Stimulated activated naive CD4-positive, alpha-beta T cell (primary cell): Measurements from ENCODE around the gene PKIG.
"Not testable (repeated sequence)": the region's sequence is repeated elsewhere in the genome, so short reads cannot be mapped to it uniquely, and the experiment has no call there.

Source experiments
- DNase-seq, 6 experiments: peaks; one replicate each; lab custom pipeline; 2025; lab: John Stamatoyannopoulos, UW

Gene PKIG

DNA sequence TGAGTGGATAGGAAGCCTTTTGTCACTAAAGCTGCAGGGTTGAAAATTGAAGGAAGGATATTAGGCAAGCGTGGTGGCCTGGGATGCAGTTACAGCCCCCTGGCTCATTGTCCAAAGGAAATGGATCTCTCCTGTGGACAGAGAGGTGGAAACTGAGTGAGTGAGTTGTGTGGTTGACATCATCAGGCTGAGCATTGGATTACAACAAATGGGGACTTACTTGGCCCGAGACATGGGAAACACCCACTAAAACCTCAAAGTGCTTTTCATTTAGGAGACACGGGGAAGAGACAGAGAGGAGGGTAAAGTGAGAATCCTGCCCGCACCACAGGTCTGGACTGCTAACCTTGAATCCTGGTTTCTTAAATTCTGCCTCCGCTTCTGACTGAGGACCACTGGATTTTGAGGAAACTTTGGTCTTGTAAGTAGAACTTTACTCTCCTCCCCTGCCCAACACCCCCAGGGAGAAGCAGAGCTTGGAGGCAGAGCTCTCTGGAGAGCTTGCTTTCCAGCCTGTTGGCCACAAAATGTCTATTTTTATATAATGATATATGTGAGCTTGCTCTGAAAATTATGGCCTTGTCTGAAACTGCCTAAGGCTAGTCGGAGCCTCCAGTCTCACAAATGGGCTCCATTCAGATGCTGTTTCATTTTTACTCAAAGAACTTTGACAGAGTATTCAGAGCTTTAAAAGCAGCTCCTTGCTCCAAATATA lies at the start of gene PKIG:
Gene PKIG (plus strand): TSS at position 269 of the 715 bp plus-strand sequence. CDS start 31,978 bp downstream, outside the sequence.
- no peak for DNase-seq

DNA sequence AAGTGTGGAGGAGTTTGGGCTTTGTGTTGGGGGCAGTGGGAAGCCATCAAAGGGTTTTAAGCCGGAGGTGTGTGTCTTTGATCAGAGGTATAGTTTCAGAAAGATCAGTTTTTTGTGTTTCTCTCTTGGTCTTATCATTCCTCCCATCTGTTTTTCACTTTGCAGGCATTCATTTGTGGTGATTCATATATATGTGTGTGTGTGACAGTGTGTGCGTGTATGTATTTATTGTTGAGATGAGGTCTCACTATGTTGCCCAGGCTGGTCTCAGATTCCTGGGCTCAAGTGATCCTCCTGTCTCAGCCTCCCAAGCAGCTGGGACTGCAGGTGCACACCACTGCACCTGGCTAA lies 49.4 kb upstream of the PKIG start:
- peak in 3 of 6 experiments; percentile 11 to 32 (median 17) for DNase-seq

DNA sequence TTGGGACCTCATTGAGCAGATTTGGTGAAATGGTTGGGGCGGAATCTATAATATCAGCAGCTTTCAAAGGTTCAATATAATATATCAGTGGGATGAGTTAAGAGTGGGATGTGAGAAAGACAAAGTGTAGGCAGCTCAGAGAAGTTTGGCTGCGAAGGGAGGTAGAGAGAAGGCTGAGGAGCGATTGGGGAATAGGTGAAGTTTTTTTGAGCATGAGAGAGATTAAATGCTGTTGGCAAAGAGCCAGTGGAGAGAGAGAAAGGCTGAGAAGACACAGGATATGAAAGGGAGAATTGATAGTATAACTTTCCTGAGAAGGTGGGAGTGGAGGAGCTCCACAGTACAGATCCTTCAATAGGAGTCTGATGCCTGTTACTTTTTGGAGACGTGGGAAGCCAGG lies 48.5 kb upstream of the PKIG start:
- DNase-seq: peak in 1 of 6 experiments; percentile 9

DNA sequence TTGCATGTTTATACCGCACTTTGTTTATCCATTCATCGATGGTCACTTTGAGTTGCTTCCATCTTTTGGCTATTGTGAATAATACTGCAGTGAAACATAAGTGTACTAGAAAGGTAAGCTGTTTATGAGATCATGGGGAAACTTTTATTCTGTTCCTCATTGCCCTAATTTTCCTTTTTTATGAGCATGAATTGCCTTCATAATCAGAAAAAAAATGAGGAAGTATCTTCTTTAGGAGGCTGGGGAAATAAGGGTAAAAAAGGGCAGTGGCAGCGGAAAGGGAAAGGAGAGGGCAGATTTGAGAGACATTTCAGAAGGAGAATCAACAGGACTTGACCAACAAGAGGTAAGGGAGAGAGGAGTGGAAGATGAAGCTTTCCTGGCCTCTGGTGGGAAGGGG lies 46.2 kb upstream of the PKIG start:
- DNase-seq: no peak

DNA sequence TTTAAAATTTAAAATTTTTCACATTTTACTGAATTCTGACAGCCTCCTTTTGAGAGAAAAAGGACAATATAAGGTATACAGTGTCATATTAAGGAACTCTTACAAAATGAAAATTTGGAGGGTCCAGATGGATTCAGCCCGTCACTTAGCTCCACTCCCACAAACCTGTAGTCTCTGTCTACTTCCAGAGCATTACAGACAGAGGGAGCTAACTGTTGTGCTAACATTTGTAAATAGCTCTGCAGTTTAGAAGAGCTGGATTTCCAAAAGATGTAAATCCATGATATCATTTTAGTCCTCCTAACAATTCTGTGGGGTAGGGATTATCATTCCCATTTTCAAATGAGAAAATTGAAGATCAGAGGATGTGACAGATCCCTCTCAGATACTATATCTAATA lies 44.4 kb upstream of the PKIG start:
- no peak for DNase-seq

DNA sequence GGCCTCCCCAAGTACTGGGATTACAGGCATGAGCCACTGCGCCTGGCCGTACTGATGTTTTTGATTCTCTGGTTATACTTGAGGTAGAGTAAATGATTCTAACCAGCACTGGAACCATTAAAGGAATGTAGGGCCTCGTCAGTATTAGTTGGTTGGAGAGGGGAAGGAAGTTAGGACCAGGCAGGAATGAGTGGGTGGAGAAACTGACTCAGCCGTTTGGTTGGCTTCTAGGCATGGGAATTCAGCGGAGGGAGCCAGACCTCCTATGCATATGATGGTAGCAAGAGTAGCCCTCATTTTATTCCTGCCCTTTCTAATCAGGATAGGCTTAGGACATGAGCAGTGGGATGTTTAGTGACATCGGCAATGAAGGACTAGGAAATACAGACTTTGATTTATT lies 41.5 kb upstream of the PKIG start:
- no peak for DNase-seq

DNA sequence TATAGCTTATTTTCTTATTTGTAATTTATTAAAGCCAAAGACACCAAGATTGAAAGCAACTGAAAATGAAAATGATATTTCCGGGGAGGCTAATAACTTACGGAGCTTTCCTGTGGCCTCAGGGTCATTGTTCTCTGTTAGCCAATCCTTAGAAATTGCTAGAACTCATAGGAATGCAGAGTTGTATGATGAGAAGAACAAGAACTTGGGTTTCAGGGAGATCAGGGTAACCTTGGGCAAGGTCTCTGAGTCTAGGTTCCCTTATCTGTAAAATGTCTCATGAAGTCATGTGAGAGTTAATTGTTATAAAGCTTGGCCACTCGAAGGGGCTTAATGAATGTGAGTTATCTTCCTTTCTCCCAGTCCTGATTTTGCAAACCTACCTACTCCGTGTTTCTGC lies 40.4 kb upstream of the PKIG start:
- no peak for DNase-seq

DNA sequence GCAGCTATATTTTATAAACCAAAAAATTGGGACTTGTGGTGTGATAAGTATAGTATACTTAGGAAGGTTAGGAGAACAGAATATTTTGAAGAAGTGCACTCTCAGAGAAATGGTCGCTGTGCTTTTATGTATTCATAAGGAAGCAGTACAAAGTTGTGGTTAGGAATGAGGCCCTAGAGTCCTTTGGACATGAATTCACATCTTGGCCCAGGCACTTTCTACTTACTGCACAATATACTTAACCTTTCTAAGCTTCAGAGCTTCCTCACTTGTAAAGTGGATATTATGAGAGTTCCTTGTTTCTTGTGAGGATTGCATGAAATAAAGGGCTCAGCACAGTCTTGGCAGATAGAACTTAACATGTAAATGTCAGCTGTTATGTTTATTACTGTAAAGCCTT lies 39.5 kb upstream of the PKIG start:
- DNase-seq: no peak

DNA sequence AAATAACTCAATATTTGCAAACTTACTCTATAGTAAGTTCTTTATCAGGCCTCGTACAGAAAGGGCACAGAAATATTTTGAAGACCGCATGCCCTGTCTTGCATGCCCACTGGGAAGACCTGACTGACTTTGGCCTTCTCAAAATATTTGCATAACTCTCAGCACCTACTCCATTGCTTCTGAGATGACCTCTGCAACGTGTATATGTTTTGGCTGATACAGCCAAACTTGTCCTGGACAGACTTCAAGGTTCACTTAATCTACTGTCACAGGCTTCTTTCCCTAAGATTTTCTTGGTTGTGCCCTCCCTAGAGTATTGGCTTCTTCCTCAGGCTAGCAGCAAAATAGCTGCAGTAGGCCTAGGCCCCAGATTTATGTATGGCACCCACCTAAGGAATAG lies 39.0 kb upstream of the PKIG start:
- no peak for DNase-seq

DNA sequence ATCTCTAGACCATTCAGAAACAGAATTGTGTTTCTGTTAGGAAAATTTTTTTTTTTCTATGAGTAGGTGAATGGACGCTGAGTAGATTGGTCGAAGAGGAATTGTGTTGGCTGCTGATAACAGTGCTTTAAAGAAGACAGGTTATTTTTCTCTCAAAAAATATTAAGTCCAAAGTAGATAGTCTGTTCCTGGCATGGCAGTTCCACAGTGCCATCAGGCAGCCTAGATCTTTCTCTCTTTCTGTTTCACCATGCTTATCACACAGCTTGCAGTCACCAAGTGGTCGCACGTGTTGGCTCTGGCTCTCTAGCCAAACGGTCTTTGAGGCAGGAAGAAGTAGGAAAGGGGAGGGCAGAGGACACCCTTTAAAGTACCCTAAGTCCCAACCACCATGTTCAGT lies 38.1 kb upstream of the PKIG start:
- no peak for DNase-seq

DNA sequence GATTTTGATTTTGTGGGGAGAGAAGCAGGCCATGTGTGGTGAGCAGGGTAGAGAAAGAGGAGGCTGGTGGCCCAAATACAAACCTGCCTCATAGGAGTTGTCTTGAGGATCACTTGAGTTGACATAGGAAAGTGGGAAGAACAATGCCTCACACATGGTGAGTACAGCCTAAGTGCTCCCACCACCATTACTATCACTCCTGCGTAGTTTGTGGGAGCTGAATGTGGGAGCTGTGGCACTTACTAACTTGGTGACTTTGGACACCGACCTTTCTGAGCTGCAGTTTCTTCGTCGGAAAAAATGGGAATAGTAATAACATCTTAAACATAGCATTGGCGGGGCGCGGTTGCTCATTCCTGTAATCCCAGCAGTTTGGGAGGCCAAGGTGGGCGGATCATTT lies 35.0 kb upstream of the PKIG start:
- DNase-seq: no peak

DNA sequence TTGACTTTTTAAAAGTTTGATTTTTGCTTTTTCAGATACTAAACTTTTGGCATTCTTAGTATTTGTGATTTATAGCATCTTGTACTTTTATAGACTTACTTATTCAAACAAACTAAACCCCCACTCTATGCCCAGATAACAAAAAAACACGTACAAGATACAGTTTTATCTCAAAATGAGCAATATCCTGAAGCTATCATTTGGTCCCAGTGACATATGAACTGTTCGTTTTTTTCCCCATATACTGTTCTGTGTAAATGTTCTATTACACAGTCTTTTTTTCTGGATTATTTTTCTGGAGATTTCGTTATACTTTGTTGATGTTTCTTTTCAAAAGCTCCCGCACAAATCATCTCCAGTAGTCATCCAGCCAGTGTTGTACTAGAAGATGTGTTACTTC lies 33.3 kb upstream of the PKIG start:
- DNase-seq: no peak

DNA sequence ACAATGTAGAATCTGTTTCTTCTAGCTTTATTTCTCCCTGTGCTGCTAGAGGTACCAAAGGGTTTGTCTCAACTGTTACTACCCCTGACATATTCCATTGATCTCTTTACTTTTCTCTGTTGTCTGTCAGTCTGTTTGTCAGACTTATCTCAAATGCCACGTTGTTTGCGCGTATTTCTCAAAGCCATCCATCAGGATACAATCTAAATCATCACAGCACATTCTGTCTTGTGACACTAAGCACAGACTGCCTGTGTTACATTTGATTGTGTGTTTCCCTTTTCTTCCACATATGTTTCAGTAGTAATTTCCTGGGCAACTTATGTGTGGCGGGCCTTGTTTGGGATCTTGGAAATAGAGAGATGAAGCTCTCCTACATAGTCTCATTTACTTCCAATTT lies 30.3 kb upstream of the PKIG start:
- no peak for DNase-seq

DNA sequence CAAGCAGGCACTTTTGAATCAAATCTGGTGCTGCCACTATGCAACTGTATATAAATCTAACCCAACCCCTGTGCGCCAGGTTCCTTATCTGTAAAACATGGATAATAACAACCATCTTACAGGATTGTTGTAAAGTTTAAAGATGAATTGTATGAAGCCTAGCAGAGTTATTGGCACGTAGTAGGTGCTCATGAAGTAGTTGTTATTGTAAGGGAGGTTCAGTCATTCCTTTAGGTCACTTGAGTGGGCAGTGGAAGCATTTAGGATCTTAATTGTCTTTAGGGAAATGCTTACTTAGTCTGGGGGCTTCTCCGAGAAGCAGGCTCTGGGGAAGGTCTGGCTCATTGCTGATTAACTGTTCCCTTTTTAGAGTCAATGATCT lies 29.8 kb upstream of the PKIG start:
- DNase-seq: no peak

DNA sequence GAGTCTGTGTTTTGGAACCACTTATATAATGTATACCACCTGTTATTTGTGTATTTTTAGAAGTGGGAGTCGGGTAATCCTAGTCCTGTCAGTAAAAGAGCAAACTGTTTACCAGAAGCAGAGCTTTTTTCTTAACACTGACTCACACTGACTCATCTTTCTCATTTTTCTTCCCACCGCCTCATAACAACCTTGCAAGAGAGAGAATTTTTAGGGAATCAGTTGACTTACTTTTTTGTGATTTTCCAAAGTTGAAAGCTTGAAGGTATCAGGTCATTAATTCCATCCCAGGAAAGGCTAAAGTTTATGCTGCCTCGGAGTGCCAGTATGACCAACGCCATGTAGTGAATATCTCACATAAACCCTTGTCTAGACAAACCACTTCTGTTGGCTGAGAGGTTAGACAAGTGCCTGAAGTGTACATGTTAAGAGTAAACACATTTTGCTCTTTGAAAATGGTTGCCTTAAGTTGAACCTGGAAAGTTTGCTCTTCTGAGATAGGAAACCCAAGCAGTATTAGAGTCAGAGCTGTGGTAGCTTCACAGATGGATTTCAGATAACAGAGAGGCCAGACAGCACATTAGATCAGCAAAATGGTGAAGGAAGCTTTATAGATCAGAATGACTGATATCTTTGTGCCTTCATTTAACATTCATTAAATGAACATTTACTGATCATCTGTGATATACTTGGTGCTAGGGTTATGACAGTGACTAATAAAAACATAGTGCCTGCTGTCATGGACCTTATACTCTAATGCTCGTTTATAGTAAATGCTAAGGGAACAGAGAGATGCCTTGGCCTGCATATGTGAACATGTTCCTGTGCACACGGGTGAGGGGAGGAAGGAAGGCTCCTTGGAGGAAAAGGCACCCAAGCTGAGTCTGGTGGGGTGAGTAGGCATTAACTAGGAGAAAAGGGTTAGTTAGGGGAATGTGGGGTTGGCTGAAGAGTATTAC lies 29.1 kb upstream of the PKIG start:
- DNase-seq: no peak

DNA sequence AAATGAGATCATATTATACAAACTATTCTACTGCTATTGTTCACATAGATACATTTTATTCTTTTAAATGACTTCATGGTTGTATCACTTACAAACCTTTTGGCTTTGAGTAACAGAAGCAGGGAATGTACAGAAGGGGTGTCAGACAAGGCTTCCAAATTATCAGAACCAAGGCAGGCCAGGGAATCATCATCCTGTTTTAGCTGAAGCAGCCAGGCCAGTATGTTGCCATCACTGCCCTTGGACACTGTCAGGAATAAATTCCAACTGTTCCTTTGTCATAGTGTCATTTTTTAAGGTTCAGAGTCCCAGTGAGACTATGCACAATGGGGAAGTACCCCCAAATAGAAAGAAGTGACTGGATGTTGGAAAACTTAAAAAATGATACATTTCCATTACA lies 23.1 kb upstream of the PKIG start:
- DNase-seq: no peak

DNA sequence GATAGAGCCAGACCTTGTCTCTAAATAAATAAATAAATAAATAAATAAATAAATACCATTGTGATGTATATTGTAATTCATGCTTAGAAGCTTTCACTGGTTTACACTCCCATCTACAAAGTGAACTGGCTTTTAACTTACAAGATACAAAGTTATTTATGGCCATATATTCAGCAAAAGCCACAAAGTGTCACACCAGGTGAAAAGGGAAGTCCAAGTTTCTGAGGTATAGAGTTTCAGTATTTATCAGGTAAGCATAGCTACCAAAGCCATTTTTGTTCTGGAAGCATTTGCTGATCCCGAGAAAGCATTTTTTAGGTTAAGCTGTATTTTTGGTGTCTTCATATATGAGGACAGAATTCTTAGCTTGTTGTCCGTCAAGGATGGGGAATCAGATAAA lies 22.1 kb upstream of the PKIG start:
- DNase-seq: no peak

DNA sequence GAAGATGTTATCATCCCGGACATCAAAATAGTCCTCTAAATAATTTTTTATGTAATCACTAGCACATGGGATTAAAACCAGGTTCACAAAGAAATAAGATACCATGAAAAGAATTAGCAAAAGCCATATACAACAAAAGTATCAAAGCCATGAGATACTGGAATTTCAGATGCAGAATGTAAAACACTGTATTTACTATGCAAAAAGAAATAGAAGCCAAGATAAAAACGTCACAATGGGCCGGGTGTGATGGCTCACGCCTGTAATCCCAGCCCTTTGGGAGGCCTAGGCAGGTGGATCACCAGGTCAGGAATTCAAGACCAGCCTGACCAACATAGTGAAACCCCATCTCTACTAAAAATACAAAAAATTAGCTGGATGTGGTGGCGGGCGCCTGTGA lies 21.6 kb upstream of the PKIG start:
- DNase-seq: not testable (repeated sequence)

DNA sequence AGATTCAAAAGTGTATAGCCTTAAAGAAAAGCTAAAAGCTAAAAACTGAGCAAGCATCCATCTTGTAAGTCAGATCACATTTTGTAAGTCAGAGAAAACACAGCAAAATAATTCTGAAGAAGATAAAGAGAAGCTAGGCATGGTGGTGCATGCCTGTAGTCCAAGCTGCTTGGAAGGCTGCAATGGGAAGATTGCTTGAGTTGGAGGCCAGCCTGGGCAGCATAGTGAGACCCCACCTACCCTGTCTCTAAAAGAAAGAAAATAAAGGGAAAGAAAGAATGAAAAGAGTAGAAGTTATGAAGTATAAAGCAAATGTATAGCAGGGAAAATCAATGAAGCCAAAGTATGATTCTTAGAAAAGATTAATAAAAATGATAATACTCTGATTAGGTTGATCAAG lies 20.5 kb upstream of the PKIG start:
- no peak for DNase-seq

DNA sequence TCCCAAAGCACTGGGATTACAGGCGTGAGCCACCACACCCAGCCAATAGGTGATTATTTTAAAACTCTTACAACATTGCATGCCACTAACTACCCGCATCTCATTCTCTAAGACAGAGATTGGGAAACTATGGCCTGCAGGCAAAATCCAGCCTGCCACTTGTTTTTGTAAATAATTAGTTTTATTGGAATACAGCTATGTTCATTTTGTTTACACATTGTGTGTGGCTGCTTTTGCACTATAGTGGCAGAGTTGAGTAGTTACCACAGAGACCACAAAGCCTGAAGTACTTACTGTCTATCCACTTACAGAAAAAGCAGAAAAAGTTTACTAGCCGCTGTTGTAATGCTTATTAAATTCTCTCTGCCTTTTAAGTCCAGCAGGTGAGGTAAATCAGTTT lies 16.4 kb upstream of the PKIG start:
- no peak for DNase-seq

DNA sequence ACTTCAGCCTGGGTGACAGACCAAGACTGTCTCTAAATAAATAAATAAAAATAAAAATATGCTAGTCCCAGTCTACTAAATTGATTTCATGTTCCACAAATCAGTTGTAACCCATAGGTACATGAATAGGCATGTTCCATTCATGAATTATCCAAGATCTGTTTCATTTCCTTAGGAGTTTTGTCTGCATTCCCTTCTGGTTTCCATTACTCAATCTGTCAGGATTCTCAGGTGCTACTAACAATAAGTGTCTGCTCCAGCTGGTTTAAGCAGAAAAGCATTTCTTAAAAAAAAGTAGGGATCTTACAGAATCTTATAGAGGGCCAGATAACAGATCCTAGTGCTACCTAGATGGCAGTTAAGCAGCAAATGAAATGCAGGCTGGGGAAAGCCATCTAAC lies 15.6 kb upstream of the PKIG start:
- no peak for DNase-seq

DNA sequence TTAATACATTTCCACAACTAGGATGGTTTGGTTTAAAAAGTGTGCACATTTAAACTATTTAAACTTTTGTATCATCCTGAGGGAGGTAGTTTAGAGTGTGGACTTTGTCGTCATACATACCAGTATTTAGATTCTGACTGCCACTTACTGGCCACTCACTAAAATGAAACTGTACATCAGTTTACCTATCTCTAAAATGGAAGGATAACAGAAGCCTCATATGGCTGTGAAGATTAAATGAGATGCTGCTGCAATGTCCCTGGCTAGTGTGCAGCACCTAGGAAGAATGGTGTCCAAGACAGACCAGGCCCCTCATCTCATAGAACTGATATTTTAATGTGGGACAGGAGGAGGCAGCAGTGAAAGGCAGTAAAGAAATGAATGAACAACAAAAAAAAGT lies 12.0 kb upstream of the PKIG start:
- no peak for DNase-seq

DNA sequence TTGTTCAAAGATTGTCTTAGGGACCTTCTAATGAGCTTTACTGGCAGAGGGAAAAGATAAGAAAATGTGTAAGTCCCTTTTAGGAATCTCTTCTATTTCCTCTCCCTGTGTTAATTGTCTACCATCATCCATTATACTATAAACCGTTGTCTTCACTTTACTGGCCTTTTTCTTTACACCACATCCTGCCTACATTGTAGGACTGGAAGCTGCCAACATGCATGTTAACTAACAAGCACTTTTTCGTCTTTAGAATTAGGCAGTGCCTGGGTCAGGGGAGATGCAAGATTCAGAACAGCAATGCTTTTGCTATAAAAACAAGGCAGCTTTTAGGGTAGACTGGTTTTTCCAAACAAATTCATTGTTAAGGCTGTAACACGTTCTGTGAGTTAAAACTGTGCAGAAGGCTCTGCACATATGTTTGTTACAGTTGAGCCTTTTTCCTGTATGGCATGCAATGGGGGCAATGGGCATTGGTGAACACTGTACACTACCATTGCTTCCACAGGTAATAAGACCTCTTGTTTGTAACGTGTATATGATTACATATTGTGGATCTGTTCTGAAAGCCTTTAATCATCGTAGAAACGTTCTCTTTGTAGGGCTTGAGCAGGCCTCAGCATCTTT lies 10.9 kb upstream of the PKIG start:
- DNase-seq: peak in 2 of 6 experiments; percentile 12 to 23
